GM12878 (cell line): ENCODE measurements around the gene IRF2BPL. TPM values are rescaled to one million over a fixed set of nuclear protein-coding genes. Genes with fewer than 3 reads are reported as not detected.

Experiments
- ATAC-seq: fragments of 200-7000 bp; cut with Tn5 transposase; 3 replicates; pipeline ENCODE4 v1.9.1; 2020; ENCODE audit warnings: mild to moderate bottlenecking, moderate library complexity
- BruUV-seq: library from RNA; stranded (reverse); fragments of 400-500 nt; replicated peaks from 2 replicates; lab custom pipeline; 2021; lab: Mats Ljungman, UMichigan
- CTCF ChIA-PET: fragments of 300-600 bp; sonication (Branson Sonifier 250); formaldehyde crosslinking; extraction: SDS; loops from one replicate; lab custom pipeline; 2021; ENCODE audit warnings: inconsistent platforms; lab: Yijun Ruan, JAX
- POLR2A ChIA-PET: fragments of 350-600 bp; formaldehyde crosslinking; extraction: SDS; loops from one replicate; lab custom pipeline; 2021; ENCODE audit warnings: inconsistent platforms; lab: Charles Lee
- RAD21 ChIA-PET: fragments of 300-600 bp; sonication (Branson Sonifier 250); formaldehyde crosslinking; loops from one replicate; lab custom pipeline; 2023; ENCODE audit warnings: antibody characterized with exemption; ENCODE audit not compliant: unreplicated experiment; lab: Charles Lee
- SMC1A ChIA-PET: fragments of 300-600 bp; sonication (Branson Sonifier 250); formaldehyde crosslinking; loops from one replicate; lab custom pipeline; 2023; ENCODE audit not compliant: unreplicated experiment, uncharacterized antibody; lab: Charles Lee
- DNase-seq: peaks from one replicate; pipeline ENCODE4 v3.0.0-alpha.2; 2011; ENCODE audit warnings: low read depth, low spot score
- FAIRE-seq: peaks from 3 replicates; lab custom pipeline; 2011; peaks lifted over from hg19 to GRCh38; lab: Jason Lieb, UNC
- H2AFZ ChIP-seq: 2 replicates; pipeline ENCODE4 v1.6.0; 2011; ENCODE audit warnings: low read depth, low read length, control low read depth; ENCODE audit not compliant: control insufficient read depth
- H3K27ac ChIP-seq: 2 replicates; pipeline ENCODE4 v1.5.1; 2011; ENCODE audit warnings: control low read depth; ENCODE audit not compliant: control insufficient read depth, insufficient read depth
- H3K27me3 ChIP-seq, 2 experiments: replicated peaks in 1 of 2; 2 replicates each; pipeline versions ENCODE4 v1.6.0 to v1.6.1; 2011; ENCODE audit warnings: low read length in 1 of 2; ENCODE audit not compliant: control insufficient read depth in 2 of 2, insufficient read depth in 2 of 2
- H3K36me3 ChIP-seq, 2 experiments: 2 replicates each; pipeline ENCODE4 v1.5.1; 2011; ENCODE audit warnings: low read length in 1 of 2; ENCODE audit not compliant: control insufficient read depth in 2 of 2, insufficient read depth in 2 of 2
- H3K4me1 ChIP-seq: 2 replicates; pipeline ENCODE4 v1.6.1; 2011; ENCODE audit warnings: mild to moderate bottlenecking, low read length, moderate library complexity, mixed read lengths; ENCODE audit not compliant: control insufficient read depth, insufficient read depth
- H3K4me2 ChIP-seq: 2 replicates; pipeline ENCODE4 v1.6.0; 2011; ENCODE audit warnings: control low read depth; ENCODE audit not compliant: control insufficient read depth, insufficient read depth
- H3K4me3 ChIP-seq: fragments of 200-600 bp; sonication (generic); 2 replicates; pipeline ENCODE4 v1.5.1; 2016
- H3K79me2 ChIP-seq: 2 replicates; pipeline ENCODE4 v1.6.0; 2011; ENCODE audit warnings: low read length; ENCODE audit not compliant: control insufficient read depth, insufficient read depth
- H3K9ac ChIP-seq: 2 replicates; pipeline ENCODE4 v1.8.0; 2011; ENCODE audit warnings: low read length, control low read depth, mixed read lengths; ENCODE audit not compliant: control insufficient read depth, insufficient read depth
- H3K9me3 ChIP-seq: replicated peaks from 3 replicates; pipeline ENCODE4 v1.5.1; 2011; ENCODE audit warnings: mild to moderate bottlenecking, low read length; ENCODE audit not compliant: control insufficient read depth, insufficient read depth
- H4K20me1 ChIP-seq: 2 replicates; pipeline ENCODE4 v1.6.0; 2011; ENCODE audit not compliant: control insufficient read depth, insufficient read depth
- CBFB ChIP-seq: IDR thresholded peaks from 2 replicates; pipeline ENCODE4 v1.6.1; 2016; ENCODE audit warnings: antibody characterized with exemption, low read depth
- CREB1 ChIP-seq: IDR thresholded peaks from 2 replicates; pipeline ENCODE4 v1.6.1; 2012; ENCODE audit warnings: low read depth, mild to moderate bottlenecking, inconsistent platforms
- NRF1 ChIP-seq: conservative IDR thresholded peaks from 2 replicates; pipeline ENCODE4 v1.6.1; 2011; ENCODE audit warnings: mild to moderate bottlenecking, low read depth, low read length, improper control_type of control experiment
- POLR2AphosphoS5 ChIP-seq: IDR thresholded peaks from 2 replicates; pipeline ENCODE4 v1.6.1; 2011; ENCODE audit warnings: mild to moderate bottlenecking, low read length, inconsistent platforms
- SIX5 ChIP-seq: IDR thresholded peaks from 2 replicates; pipeline ENCODE4 v1.6.1; 2011; ENCODE audit warnings: mild to moderate bottlenecking, low read depth, low read length, moderate library complexity; ENCODE audit not compliant: severe bottlenecking
- SMC3 ChIP-seq: IDR thresholded peaks from 2 replicates; pipeline ENCODE4 v1.6.1; 2011; ENCODE audit warnings: low read length, improper control_type of control experiment, borderline replicate concordance
- TCF12 ChIP-seq: IDR thresholded peaks from 2 replicates; pipeline ENCODE4 v1.6.1; 2011; ENCODE audit warnings: low read depth, mild to moderate bottlenecking, low read length
- ZNF207 ChIP-seq: fragments of 450-650 bp; IDR thresholded peaks from 2 replicates; pipeline ENCODE4 v1.6.1; 2014; ENCODE audit warnings: antibody characterized with exemption, mild to moderate bottlenecking, borderline replicate concordance
- ZZZ3 ChIP-seq: IDR thresholded peaks from 2 replicates; pipeline ENCODE4 v1.6.1; 2011; ENCODE audit warnings: low read depth; ENCODE audit not compliant: control insufficient read depth, insufficient read length
- WGBS: methylation state at CpG from one replicate; pipeline ENCODE4 v1.1.6; 2016; ENCODE audit warnings: low lambda C conversion rate; ENCODE audit not compliant: insufficient replicate concordance, insufficient coverage; ENCODE audit errors: missing lambda C conversion rate; 5-methylcytosine and 5-hydroxymethylcytosine counted together
- in situ Hi-C: fragments of 300-500 bp; cut with MboI; formaldehyde crosslinking; loops from 9 replicates; pipeline ENCODE4 v1.14.3; 2018; ENCODE audit warnings: mixed read lengths
- intact Hi-C: fragments of 100-400 bp; cut with micrococcal nuclease; formaldehyde crosslinking; loops from one replicate; pipeline ENCODE4 v1.14.2; 2022; ENCODE audit not compliant: unreplicated experiment
- polyA plus RNA-seq, 11 experiments: library from polyadenylated mRNA; depleted of rRNA in 4 of 11; unstranded in 6 of 11; stranded (reverse) in 5 of 11; fragments of >200 nt; fragmentation: Nextera tagmentation in 4 of 11; fragmentation: Illumina TruSeq in 1 of 11; extraction: Ambion mirVana in 4 of 11; extraction: Trizol in 1 of 11; gene quantifications; 1 replicate in 1 of 11; 2 replicates in 10 of 11; pipeline versions ENCODE4 v1.2.1 to v1.2.3, GENCODE V29; 2011 to 2016; ENCODE audit warnings: inconsistent platforms in 2 of 11, missing spikeins in 2 of 11, low read depth in 1 of 11
- total RNA-seq, 4 experiments: library from RNA; depleted of rRNA in 3 of 4; stranded (reverse); fragments of >200 nt in 3 of 4; fragmentation: Illumina TruSeq in 1 of 4; extraction: Trizol in 1 of 4; gene quantifications; 2 replicates each; pipeline versions ENCODE4 v1.2.1 to v1.2.3, GENCODE V29; 2013 to 2021
- TF ChIP-seq, protein P1 (sequence below): fragments of 450-650 bp; formaldehyde crosslinking; IDR thresholded peaks from 2 replicates; pipeline ENCODE4 v1.4.0; 2020; ENCODE audit warnings: mild to moderate bottlenecking, moderate library complexity
- TF ChIP-seq, protein P2 (sequence below): fragments of 450-650 bp; IDR thresholded peaks from 2 replicates; pipeline ENCODE4 v1.6.1; 2016; ENCODE audit warnings: mild to moderate bottlenecking
- TF ChIP-seq, protein P3 (sequence below): fragments of 450-650 bp; IDR thresholded peaks from 2 replicates; pipeline ENCODE4 v1.6.1; 2017; ENCODE audit warnings: antibody characterized with exemption, mild to moderate bottlenecking, moderate library complexity

IRF2BPL gene
- total and polyA plus RNA-seq, 10 of the 15 experiments (the other 5 are each of a cell fraction or from before 2014, with no cell fraction given): 1.2 to 34.5 (median 3.1) TPM

DNA sequence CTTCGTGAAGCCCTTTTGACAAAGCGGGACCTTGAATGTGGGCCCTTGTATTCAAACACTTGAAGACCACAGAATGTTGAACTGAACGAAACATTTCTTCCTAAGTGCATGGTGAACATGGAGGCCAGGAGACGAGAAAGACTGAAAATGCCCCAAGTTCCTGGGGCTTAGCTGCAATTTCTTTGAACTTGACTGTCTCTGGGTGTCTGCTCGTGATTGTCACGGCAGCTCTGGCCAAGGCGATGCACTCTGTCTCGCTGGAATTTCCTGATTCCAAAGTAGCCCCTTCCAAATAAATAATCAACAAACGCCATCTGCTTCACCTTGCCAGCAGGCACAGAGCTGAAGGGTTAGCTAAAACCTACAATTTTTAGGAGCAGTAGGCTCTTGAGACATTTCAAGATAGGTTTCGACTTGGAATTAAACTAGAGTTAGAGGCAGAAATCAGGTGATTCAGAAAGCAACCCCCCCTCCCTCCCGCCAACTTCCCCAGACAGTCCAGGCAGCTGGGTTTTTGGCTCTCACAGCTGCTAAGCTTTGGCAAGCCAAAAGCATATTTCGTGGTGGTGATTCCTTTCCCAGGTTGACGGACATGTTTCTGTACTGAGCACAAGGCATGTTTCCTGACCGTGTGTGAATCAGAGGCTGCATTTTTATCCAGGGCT is 13.5 kb upstream of the IRF2BPL start:
- Histone ChIP-seq H3K27ac (peak overlapping the region; percentile 93), H2AFZ (peak overlapping the region; percentile 48), H3K36me3 (no peaks in the 10 kb centered on the region), H3K27me3 (no peaks in the 10 kb centered on the region), H3K79me2 (no peaks in the 10 kb centered on the region), H3K9me3 (no peaks in the 10 kb centered on the region), H4K20me1 (no peaks in the 10 kb centered on the region), H3K4me1 (peaks cover 69% of the 10 kb centered on the region), H3K9ac (peak overlapping the region; percentile 16; the same call in 1 of the 2 replicates), H3K4me2 (peak overlapping the region; percentile 34), H3K4me3 (no peak overlapping the region)
- BruUV-seq: no TSS peak
- POLR2A ChIA-PET: interaction anchor here (0.9 to 10.4 kb wide), 12 partner anchors 10 to 100 kb away, joined by 3 to 173 read pairs (median 5); partner anchors contain the start of gene IRF2BPL
- 91% methylated on average over 14 of the region's 14 CpGs for WGBS
- SMC1A ChIA-PET: interaction anchor here (0.8 to 8.4 kb wide), 12 partner anchors 9 to 166 kb away, joined by 3 to 172 read pairs (median 6); partner anchors contain the start of gene IRF2BPL
- FAIRE-seq (no peak), DNase-seq (no peak), ATAC-seq (no peak)
- RAD21 ChIA-PET: interaction anchor here (0.5 to 7.7 kb wide), 17 partner anchors 8 to 129 kb away, joined by 3 to 125 read pairs (median 6); partner anchors contain the start of gene IRF2BPL
- in situ Hi-C loops (loop anchor here (5.0 kb wide), 1 partner anchor 80 kb away; no protein-coding TSS in a partner anchor), intact Hi-C loops (no loop called here)
- CTCF ChIA-PET: interaction anchor here (0.8 to 8.9 kb wide), 14 partner anchors 10 to 166 kb away, joined by 3 to 72 read pairs (median 8); no protein-coding TSS in a partner anchor
- TF ChIP-seq ZNF207 (no peak), SIX5 (no peak), CBFB (no peak), ZZZ3 (no peak), CREB1 (no peak), SMC3 (no peak), NRF1 (no peak), TCF12 (0 out of 2 replicates have a peak, but pooled peaks have one; percentile 48), POLR2AphosphoS5 (no peak)
- TF ChIP-seq, protein P1, sequence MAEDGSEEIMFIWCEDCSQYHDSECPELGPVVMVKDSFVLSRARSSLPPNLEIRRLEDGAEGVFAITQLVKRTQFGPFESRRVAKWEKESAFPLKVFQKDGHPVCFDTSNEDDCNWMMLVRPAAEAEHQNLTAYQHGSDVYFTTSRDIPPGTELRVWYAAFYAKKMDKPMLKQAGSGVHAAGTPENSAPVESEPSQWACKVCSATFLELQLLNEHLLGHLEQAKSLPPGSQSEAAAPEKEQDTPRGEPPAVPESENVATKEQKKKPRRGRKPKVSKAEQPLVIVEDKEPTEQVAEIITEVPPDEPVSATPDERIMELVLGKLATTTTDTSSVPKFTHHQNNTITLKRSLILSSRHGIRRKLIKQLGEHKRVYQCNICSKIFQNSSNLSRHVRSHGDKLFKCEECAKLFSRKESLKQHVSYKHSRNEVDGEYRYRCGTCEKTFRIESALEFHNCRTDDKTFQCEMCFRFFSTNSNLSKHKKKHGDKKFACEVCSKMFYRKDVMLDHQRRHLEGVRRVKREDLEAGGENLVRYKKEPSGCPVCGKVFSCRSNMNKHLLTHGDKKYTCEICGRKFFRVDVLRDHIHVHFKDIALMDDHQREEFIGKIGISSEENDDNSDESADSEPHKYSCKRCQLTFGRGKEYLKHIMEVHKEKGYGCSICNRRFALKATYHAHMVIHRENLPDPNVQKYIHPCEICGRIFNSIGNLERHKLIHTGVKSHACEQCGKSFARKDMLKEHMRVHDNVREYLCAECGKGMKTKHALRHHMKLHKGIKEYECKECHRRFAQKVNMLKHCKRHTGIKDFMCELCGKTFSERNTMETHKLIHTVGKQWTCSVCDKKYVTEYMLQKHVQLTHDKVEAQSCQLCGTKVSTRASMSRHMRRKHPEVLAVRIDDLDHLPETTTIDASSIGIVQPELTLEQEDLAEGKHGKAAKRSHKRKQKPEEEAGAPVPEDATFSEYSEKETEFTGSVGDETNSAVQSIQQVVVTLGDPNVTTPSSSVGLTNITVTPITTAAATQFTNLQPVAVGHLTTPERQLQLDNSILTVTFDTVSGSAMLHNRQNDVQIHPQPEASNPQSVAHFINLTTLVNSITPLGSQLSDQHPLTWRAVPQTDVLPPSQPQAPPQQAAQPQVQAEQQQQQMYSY (CRISPR knock-in tag): no peak
- TF ChIP-seq, protein P2, sequence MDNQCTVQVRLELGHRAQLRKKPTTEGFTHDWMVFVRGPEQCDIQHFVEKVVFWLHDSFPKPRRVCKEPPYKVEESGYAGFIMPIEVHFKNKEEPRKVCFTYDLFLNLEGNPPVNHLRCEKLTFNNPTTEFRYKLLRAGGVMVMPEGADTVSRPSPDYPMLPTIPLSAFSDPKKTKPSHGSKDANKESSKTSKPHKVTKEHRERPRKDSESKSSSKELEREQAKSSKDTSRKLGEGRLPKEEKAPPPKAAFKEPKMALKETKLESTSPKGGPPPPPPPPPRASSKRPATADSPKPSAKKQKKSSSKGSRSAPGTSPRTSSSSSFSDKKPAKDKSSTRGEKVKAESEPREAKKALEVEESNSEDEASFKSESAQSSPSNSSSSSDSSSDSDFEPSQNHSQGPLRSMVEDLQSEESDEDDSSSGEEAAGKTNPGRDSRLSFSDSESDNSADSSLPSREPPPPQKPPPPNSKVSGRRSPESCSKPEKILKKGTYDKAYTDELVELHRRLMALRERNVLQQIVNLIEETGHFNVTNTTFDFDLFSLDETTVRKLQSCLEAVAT: peak; percentile 11; the same call in 1 of the 2 replicates
- TF ChIP-seq, protein P3, sequence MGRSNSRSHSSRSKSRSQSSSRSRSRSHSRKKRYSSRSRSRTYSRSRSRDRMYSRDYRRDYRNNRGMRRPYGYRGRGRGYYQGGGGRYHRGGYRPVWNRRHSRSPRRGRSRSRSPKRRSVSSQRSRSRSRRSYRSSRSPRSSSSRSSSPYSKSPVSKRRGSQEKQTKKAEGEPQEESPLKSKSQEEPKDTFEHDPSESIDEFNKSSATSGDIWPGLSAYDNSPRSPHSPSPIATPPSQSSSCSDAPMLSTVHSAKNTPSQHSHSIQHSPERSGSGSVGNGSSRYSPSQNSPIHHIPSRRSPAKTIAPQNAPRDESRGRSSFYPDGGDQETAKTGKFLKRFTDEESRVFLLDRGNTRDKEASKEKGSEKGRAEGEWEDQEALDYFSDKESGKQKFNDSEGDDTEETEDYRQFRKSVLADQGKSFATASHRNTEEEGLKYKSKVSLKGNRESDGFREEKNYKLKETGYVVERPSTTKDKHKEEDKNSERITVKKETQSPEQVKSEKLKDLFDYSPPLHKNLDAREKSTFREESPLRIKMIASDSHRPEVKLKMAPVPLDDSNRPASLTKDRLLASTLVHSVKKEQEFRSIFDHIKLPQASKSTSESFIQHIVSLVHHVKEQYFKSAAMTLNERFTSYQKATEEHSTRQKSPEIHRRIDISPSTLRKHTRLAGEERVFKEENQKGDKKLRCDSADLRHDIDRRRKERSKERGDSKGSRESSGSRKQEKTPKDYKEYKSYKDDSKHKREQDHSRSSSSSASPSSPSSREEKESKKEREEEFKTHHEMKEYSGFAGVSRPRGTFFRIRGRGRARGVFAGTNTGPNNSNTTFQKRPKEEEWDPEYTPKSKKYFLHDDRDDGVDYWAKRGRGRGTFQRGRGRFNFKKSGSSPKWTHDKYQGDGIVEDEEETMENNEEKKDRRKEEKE: no peak
